GM21786 (cell line): ENCODE measurements around the gene GRIK4.
"Not testable (repeated sequence)": the region's sequence is repeated elsewhere in the genome, so short reads cannot be mapped to it uniquely, and the experiment has no call there.

Source experiments
- ATAC-seq: cut with Tn5 transposase; IDR thresholded peaks from one replicate; pipeline ENCODE4 v1.9.1; 2021; ENCODE audit not compliant: unreplicated experiment

The GRIK4 gene

GRCh38 chr11:120568572-120569307 is 57.2 kb downstream of the GRIK4 start:
- no peak for ATAC-seq

- no peak for ATAC-seq
Observed at GRCh38 chr11:120569861-120570260, 58.3 kb downstream of the GRIK4 start.

GRCh38 chr11:120571476-120571875 is 59.9 kb downstream of the GRIK4 start:
- ATAC-seq, result no peak

- ATAC-seq, result no peak
Observed at GRCh38 chr11:120573756-120574354, 62.3 kb downstream of the GRIK4 start.

GRCh38 chr11:120574876-120575275 is 63.3 kb downstream of the GRIK4 start:
- no peak for ATAC-seq

- no peak for ATAC-seq
Observed at GRCh38 chr11:120575461-120575860, 63.9 kb downstream of the GRIK4 start.

- no peak for ATAC-seq
Observed at GRCh38 chr11:120576606-120577005, 65.1 kb downstream of the GRIK4 start.

- ATAC-seq, result no peak
Observed at GRCh38 chr11:120577041-120577440, 65.5 kb downstream of the GRIK4 start.

- ATAC-seq, result no peak
Observed at GRCh38 chr11:120577624-120578363, 66.2 kb downstream of the GRIK4 start.

GRCh38 chr11:120578596-120579154 is 67.1 kb downstream of the GRIK4 start:
- no peak for ATAC-seq

- ATAC-seq, result no peak
Observed at GRCh38 chr11:120579611-120580031, 68.1 kb downstream of the GRIK4 start.

GRCh38 chr11:120581313-120581712 is 69.8 kb downstream of the GRIK4 start:
- ATAC-seq, result no peak

GRCh38 chr11:120582535-120582934 is 71.0 kb downstream of the GRIK4 start:
- not testable (repeated sequence) for ATAC-seq

- ATAC-seq, result no peak
Observed at GRCh38 chr11:120586072-120586471, 74.5 kb downstream of the GRIK4 start.

- no peak for ATAC-seq
Observed at GRCh38 chr11:120586728-120587127, 75.2 kb downstream of the GRIK4 start.

GRCh38 chr11:120587299-120587698 is 75.8 kb downstream of the GRIK4 start:
- ATAC-seq, result no peak

- ATAC-seq, result no peak
Observed at GRCh38 chr11:120589376-120589775, 77.8 kb downstream of the GRIK4 start.

GRCh38 chr11:120590472-120590871 is 78.9 kb downstream of the GRIK4 start:
- no peak for ATAC-seq

GRCh38 chr11:120594746-120595145 is 83.2 kb downstream of the GRIK4 start:
- no peak for ATAC-seq

- no peak for ATAC-seq
Observed at GRCh38 chr11:120595557-120595956, 84.0 kb downstream of the GRIK4 start.
